A549 (cell line): ENCODE data around the gene PLCB4. TPM values are rescaled to one million over a fixed set of nuclear protein-coding genes. Genes with fewer than 3 reads are reported as not detected.

Experiments used
- ATAC-seq, 2 experiments: fragments of 200-7000 bp in 1 of 2; fragments of >200 bp in 1 of 2; cut with Nextera tagmentation in 1 of 2; cut with Tn5 transposase in 1 of 2; 3 replicates each; pipeline versions ENCODE4 v1.8.0 to v1.9.1; 2018 to 2020; ENCODE audit warnings: mild to moderate bottlenecking in 1 of 2, moderate library complexity in 1 of 2
- CTCF ChIA-PET: fragments of 300-600 bp; sonication (Branson Sonifier 250); formaldehyde crosslinking; extraction: SDS; loops from one replicate; lab custom pipeline; 2021; ENCODE audit warnings: antibody characterized with exemption, inconsistent platforms; lab: Yijun Ruan, JAX
- POLR2A ChIA-PET: fragments of 350-600 bp; formaldehyde crosslinking; extraction: SDS; loops from one replicate; lab custom pipeline; 2021; ENCODE audit warnings: antibody characterized with exemption, inconsistent platforms; lab: Yijun Ruan, JAX
- DNase-seq, 2 experiments: peaks; one replicate each; pipeline versions ENCODE4 v3.0.0 to v3.0.0-alpha.2; 2011 to 2016; ENCODE audit warnings: low read depth in 1 of 2, low spot score in 1 of 2
- FAIRE-seq: peaks from 2 replicates; lab custom pipeline; 2011; peaks lifted over from hg19 to GRCh38; lab: Jason Lieb, UNC
- H3K27ac ChIP-seq, 2 experiments: fragments of >200 bp; sonication (Bioruptor Twin); formaldehyde crosslinking; 3 replicates each; pipeline ENCODE4 v1.5.1; 2016 to 2017
- H3K4me1 ChIP-seq: fragments of >200 bp; sonication (Bioruptor Twin); formaldehyde crosslinking; 3 replicates; pipeline ENCODE4 v1.6.1; 2016
- H3K4me2 ChIP-seq: fragments of >200 bp; sonication (Bioruptor Twin); formaldehyde crosslinking; 3 replicates; pipeline ENCODE4 v1.6.1; 2016
- H3K4me3 ChIP-seq: fragments of >200 bp; sonication (Bioruptor Twin); formaldehyde crosslinking; 3 replicates; pipeline ENCODE4 v1.5.1; 2016
- H3K9me3 ChIP-seq: fragments of >200 bp; sonication (Bioruptor Twin); formaldehyde crosslinking; 3 replicates; pipeline ENCODE4 v1.6.1; 2016
- ATOH8 ChIP-seq: fragments of 250-450 bp; sonication (Bioruptor Pico); IDR thresholded peaks from 2 replicates; pipeline ENCODE4 v1.5.0; 2020; ENCODE audit warnings: low read depth, mild to moderate bottlenecking, moderate library complexity
- CBX2 ChIP-seq: fragments of 200-600 bp; sonication (generic); IDR thresholded peaks from 2 replicates; pipeline ENCODE4 v1.6.1; 2016; ENCODE audit warnings: low read depth, mild to moderate bottlenecking, borderline replicate concordance
- CHD4 ChIP-seq: fragments of 200-600 bp; sonication (generic); IDR thresholded peaks from 2 replicates; pipeline ENCODE4 v1.6.1; 2016; ENCODE audit warnings: antibody characterized with exemption, mild to moderate bottlenecking, borderline replicate concordance
- CTCF ChIP-seq: fragments of >200 bp; sonication (Bioruptor Twin); formaldehyde crosslinking; IDR thresholded peaks from 3 replicates; pipeline ENCODE4 v1.5.1; 2016
- E2F6 ChIP-seq: IDR thresholded peaks from 2 replicates; pipeline ENCODE4 v1.6.1; 2012; ENCODE audit warnings: low read depth, borderline replicate concordance
- EP300 ChIP-seq, 2 experiments: fragments of >200 bp; sonication (Bioruptor Twin); formaldehyde crosslinking; IDR thresholded peaks; 2 replicates in 1 of 2; 3 replicates in 1 of 2; pipeline ENCODE4 v1.6.1; 2016 to 2017
- FOSB ChIP-seq: fragments of 250-450 bp; sonication (Bioruptor Pico); IDR thresholded peaks from 2 replicates; pipeline ENCODE4 v1.5.0; 2020; ENCODE audit warnings: mild to moderate bottlenecking, moderate library complexity
- FOSL2 ChIP-seq, 2 experiments: fragments of 450-650 bp in 1 of 2; fragments of >200 bp in 1 of 2; sonication (Bioruptor Twin) in 1 of 2; formaldehyde crosslinking; IDR thresholded peaks; 2 replicates each; pipeline versions ENCODE4 v1.5.0 to v1.6.1; 2016 to 2020; ENCODE audit warnings: mild to moderate bottlenecking in 1 of 2, moderate library complexity in 1 of 2
- GATA3 ChIP-seq: IDR thresholded peaks from 2 replicates; pipeline ENCODE4 v1.6.1; 2012; ENCODE audit warnings: borderline replicate concordance
- HDAC2 ChIP-seq: fragments of 200-600 bp; sonication (generic); IDR thresholded peaks from 2 replicates; pipeline ENCODE4 v1.6.1; 2016
- HOXB5 ChIP-seq: fragments of 250-450 bp; sonication (Bioruptor Pico); IDR thresholded peaks from 2 replicates; pipeline ENCODE4 v1.5.0; 2020; ENCODE audit warnings: mild to moderate bottlenecking, moderate library complexity
- KDM5A ChIP-seq: fragments of 200-600 bp; sonication (generic); IDR thresholded peaks from 2 replicates; pipeline ENCODE4 v1.6.1; 2016; ENCODE audit warnings: antibody characterized with exemption, mild to moderate bottlenecking
- MAX ChIP-seq: IDR thresholded peaks from 2 replicates; pipeline ENCODE4 v1.6.1; 2012
- NFE2L2 ChIP-seq: fragments of 150-350 bp; conservative IDR thresholded peaks from 2 replicates; pipeline ENCODE4 v1.6.1; 2014; ENCODE audit warnings: low read length
- NR3C1 ChIP-seq: fragments of >200 bp; sonication (Bioruptor Twin); formaldehyde crosslinking; IDR thresholded peaks from 3 replicates; pipeline ENCODE4 v1.6.1; 2017
- PHF8 ChIP-seq: fragments of 200-600 bp; sonication (generic); IDR thresholded peaks from 2 replicates; pipeline ENCODE4 v1.6.1; 2016; ENCODE audit warnings: low read depth, mild to moderate bottlenecking, antibody characterized with exemption, moderate library complexity, borderline replicate concordance
- REST ChIP-seq: fragments of 200-600 bp; sonication (generic); IDR thresholded peaks from 2 replicates; pipeline ENCODE4 v1.6.1; 2016; ENCODE audit warnings: antibody characterized with exemption, mild to moderate bottlenecking, moderate library complexity
- RFX5 ChIP-seq: fragments of 450-650 bp; IDR thresholded peaks from 2 replicates; pipeline ENCODE4 v1.7.1; 2014; ENCODE audit warnings: antibody characterized with exemption, mild to moderate bottlenecking, moderate library complexity
- RNF2 ChIP-seq: fragments of 200-600 bp; sonication (generic); IDR thresholded peaks from 2 replicates; pipeline ENCODE4 v1.6.1; 2016; ENCODE audit warnings: low read depth, mild to moderate bottlenecking, antibody characterized with exemption, moderate library complexity, borderline replicate concordance
- SREBF2 ChIP-seq: fragments of 450-650 bp; IDR thresholded peaks from 2 replicates; pipeline ENCODE4 v1.6.1; 2014; ENCODE audit warnings: mild to moderate bottlenecking, moderate library complexity
- TFCP2L1 ChIP-seq: fragments of 250-450 bp; sonication (Bioruptor Pico); IDR thresholded peaks from 2 replicates; pipeline ENCODE4 v1.5.0; 2021; ENCODE audit warnings: mild to moderate bottlenecking
- TP53 ChIP-seq: fragments of 250-450 bp; sonication (Bioruptor Pico); IDR thresholded peaks from 2 replicates; pipeline ENCODE4 v1.5.0; 2021; ENCODE audit warnings: mild to moderate bottlenecking, moderate library complexity
- USF2 ChIP-seq: fragments of 450-650 bp; IDR thresholded peaks from 2 replicates; pipeline ENCODE4 v1.6.1; 2014; ENCODE audit warnings: antibody characterized with exemption
- ZC3H11A ChIP-seq: fragments of 450-650 bp; IDR thresholded peaks from 2 replicates; pipeline ENCODE4 v1.6.1; 2014; ENCODE audit warnings: antibody characterized with exemption, mild to moderate bottlenecking
- ZFP36 ChIP-seq: fragments of 450-650 bp; IDR thresholded peaks from 2 replicates; pipeline ENCODE4 v1.6.1; 2014; ENCODE audit warnings: borderline replicate concordance; ENCODE audit not compliant: partially characterized antibody
- ZNF302 ChIP-seq: fragments of 250-450 bp; sonication (Bioruptor Pico); IDR thresholded peaks from 2 replicates; pipeline ENCODE4 v1.9.0; 2021; ENCODE audit warnings: inconsistent platforms, mild to moderate bottlenecking, moderate library complexity
- ZSCAN20 ChIP-seq: fragments of 250-450 bp; sonication (Bioruptor Pico); IDR thresholded peaks from 2 replicates; pipeline ENCODE4 v1.8.0; 2022; ENCODE audit warnings: mild to moderate bottlenecking, moderate library complexity
- WGBS: methylation state at CpG from one replicate; pipeline ENCODE4 v1.1.6; 2017; ENCODE audit errors: missing lambda C conversion rate; 5-methylcytosine and 5-hydroxymethylcytosine counted together
- polyA plus RNA-seq, 4 experiments: library from polyadenylated mRNA; depleted of rRNA in 3 of 4; stranded (reverse); fragments of >200 nt; fragmentation: RNase III in 1 of 4; extraction: RNeasy Plus Mini Kit Qiagen cat#74134 plus additional on column Dnase treatment in 1 of 4; gene quantifications; 2 replicates in 3 of 4; 3 replicates in 1 of 4; pipeline ENCODE4 v1.2.3, GENCODE V29; 2011 to 2017

PLCB4 gene
- polyA plus RNA-seq, 2 of the 4 experiments (the other 2 are of a cell fraction) = 17.1 to 32.1 TPM

- TF ChIP-seq CTCF (no peak), SREBF2 (no peak), ATOH8 (no peak), ZC3H11A (no peak), KDM5A (no peak), HDAC2 (no peak), EP300 (IDR thresholded peaks at IDR 0.05) (no peak), ZSCAN20 (CRISPR knock-in tag) (no peak), TFCP2L1 (no peak), GATA3 (no peak), HOXB5 (CRISPR knock-in tag) (no peak), PHF8 (no peak), CHD4 (no peak), FOSL2 (IDR thresholded peaks at IDR 0.05) (no peak), FOSL2 (CRISPR knock-in tag; IDR thresholded peaks at IDR 0.05) (no peak), TP53 (CRISPR knock-in tag) (no peak), MAX (no peak), USF2 (no peak), ZNF302 (CRISPR knock-in tag) (no peak), ZFP36 (no peak)
- POLR2A ChIA-PET = no interaction called here
- H3K4me3 ChIP-seq = no peak overlapping the region
- H3K4me1 ChIP-seq = peaks cover 22% of the 10 kb centered on the region
- H3K27ac ChIP-seq = peak overlapping the region; percentile 56 to 86
- no peaks in the 10 kb centered on the region for H3K9me3 ChIP-seq
- ATAC-seq = peak; percentile 38 to 51; a peak in 4 of 6 replicates
- DNase-seq = no peak
- peak overlapping the region; percentile 74 for H3K4me2 ChIP-seq
- CTCF ChIA-PET = interaction anchor here (0.6 to 2.1 kb wide), 6 partner anchors 10 to 263 kb away, joined by 3 to 8 read pairs (median 3); no protein-coding TSS in a partner anchor
- FAIRE-seq = no peak
- WGBS = 39% methylated on average over 3 of the region's 3 CpGs
Observed at GRCh38 chr20:9052136-9052535, 16.8 kb upstream of the PLCB4 start.

- POLR2A ChIA-PET = no interaction called here
- 95% methylated on average over 3 of the region's 3 CpGs for WGBS
- Histone ChIP-seq H3K9me3 (no peaks in the 10 kb centered on the region), H3K4me1 (peaks cover 22% of the 10 kb centered on the region), H3K4me3 (no peak overlapping the region), H3K27ac (peak overlapping the region; percentile 19 to 63; a peak in 4 of 6 replicates), H3K4me2 (no peak overlapping the region)
- CTCF ChIA-PET = interaction anchor here (0.6 to 2.1 kb wide), 5 partner anchors 11 to 304 kb away, joined by 3 to 8 read pairs (median 3); no protein-coding TSS in a partner anchor
- ATAC-seq (no peak), DNase-seq (no peak), FAIRE-seq (peak; percentile 23)
- no peak for TF ChIP-seq FOSB (CRISPR knock-in tag)
- no peak for TF ChIP-seq NR3C1
- TF ChIP-seq GATA3 = no peak
- no peak for TF ChIP-seq FOSL2 (IDR thresholded peaks at IDR 0.05)
- no peak for TF ChIP-seq FOSL2 (CRISPR knock-in tag; IDR thresholded peaks at IDR 0.05)
- TF ChIP-seq REST = no peak
- no peak for TF ChIP-seq HOXB5 (CRISPR knock-in tag)
- TF ChIP-seq RFX5 = no peak
- no peak for TF ChIP-seq RNF2
- no peak for TF ChIP-seq ZFP36
- no peak for TF ChIP-seq NFE2L2
- TF ChIP-seq E2F6 = no peak
- TF ChIP-seq TFCP2L1 = no peak
- no peak for TF ChIP-seq CTCF
- no peak for TF ChIP-seq CBX2
Observed at GRCh38 chr20:9053108-9053507, 15.8 kb upstream of the PLCB4 start.
